Putamen (tissue), 1 donor: ENCODE data around the gene DIPK1A.
A peak's percentile ranks its signal among the peaks of the same experiment; 100 is the strongest.

ENCODE experiments used
- DNase-seq: peaks from one replicate; pipeline ENCODE4 v3.0.0-alpha.2; 2016; ENCODE audit warnings: low spot score

DIPK1A gene

DNA sequence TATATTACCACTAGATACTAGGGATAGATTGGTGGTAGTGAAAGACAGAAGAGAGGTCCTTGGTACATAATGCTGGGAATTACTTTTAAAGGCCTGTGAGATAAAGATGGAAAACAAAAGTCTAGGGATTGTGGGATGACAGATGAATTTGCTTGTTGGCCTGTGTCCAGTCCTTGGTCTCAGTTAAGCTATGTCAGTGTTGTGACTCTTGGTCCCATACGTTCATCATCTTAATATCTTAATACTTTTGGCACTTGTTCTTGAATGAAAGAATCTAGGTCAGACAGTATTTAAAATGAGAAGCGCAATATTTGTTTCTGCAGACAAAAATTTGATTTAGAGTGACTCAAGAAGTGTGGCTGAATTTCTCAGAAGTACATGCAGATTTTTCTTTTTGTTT is 121.8 kb downstream of the DIPK1A start:
- DNase-seq: no peak

DNA sequence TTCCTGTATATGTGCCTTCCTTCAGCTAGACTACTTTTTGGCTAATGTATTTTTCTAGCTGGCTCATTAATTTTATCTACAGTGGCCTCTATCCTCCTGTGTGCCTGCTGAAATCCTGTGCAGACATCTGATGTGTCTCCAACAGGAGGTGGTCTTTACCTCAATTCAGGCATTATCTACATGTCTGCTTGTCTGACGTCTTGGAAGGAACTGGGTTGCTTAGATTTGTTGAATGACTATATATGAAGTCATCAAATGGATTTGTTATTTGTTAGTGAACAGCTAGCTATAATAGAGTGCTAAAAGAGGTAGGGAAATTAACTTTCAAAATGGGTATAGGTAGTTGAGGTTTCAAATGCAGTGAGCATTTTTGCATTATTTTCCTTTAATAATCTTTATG is 122.7 kb downstream of the DIPK1A start:
- DNase-seq: no peak

DNA sequence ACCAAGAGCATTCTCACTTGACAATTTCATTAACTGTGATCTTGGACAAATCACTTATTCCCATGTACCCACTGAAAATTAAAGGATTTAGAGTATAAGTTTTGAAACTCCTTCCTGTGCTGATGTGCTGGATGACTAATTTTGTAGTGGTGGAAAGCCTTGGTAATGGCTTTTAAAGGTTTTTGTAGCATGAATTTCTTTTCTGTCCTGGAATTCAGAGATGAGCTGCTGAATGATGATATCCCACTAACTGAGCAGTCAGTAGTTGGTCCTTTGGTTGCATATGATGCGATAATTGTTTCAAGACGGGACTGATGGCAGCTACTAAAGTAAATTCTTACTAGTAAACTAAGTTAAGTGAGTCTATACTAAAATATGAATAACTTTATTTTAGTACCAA is 124.2 kb downstream of the DIPK1A start:
- DNase-seq: no peak

- DNase-seq: no peak
Observed at GRCh38 chr1:92834617-92835016, 126.6 kb downstream of the DIPK1A start.

- no peak for DNase-seq
Observed at GRCh38 chr1:92833840-92834239, 127.4 kb downstream of the DIPK1A start.

GRCh38 chr1:92832537-92833114 is 128.6 kb downstream of the DIPK1A start:
- DNase-seq: peak; percentile 6

DNA sequence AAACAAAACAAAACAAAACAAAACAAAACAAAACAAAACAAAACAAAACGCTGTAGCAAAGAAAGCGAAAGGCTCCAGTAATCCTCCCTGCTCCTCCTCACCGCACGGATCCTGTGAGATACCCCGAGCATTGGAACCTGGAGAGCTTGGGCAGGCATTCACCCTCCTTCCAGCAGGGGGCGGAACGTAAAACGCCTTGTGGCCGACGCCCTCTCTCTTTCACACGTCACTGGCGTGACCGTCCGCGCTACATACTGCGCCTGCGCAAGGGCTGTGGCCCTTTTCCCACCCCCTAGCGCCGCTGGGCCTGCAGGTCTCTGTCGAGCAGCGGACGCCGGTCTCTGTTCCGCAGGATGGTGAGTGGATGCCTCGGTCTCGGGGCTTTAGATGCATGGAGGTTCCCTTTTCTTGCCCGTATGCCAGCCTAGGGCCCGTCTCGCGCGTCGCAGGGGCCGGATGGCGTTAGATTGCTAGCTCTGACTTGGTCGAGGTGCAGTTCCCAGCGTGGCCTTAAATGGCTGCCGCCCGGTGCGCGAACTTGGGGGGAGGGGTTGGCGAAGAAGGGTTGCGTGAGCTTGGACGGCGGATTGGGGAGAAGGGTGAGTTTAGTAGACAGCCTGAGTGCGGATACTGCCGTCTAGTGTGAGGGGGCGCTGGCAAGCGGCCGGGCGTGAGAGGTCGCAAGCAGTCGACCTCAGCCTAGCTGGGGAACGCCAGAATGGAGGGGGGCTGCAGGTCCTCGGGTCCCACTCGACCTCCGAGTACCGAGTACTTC is 129.3 kb downstream of the DIPK1A start, which contains the start of gene RPL5:
Gene RPL5 (plus strand): TSS at position 279 of the 775 bp plus-strand sequence. CDS start 75 bp downstream, at position 354.
- DNase-seq: peak; percentile 97

DNA sequence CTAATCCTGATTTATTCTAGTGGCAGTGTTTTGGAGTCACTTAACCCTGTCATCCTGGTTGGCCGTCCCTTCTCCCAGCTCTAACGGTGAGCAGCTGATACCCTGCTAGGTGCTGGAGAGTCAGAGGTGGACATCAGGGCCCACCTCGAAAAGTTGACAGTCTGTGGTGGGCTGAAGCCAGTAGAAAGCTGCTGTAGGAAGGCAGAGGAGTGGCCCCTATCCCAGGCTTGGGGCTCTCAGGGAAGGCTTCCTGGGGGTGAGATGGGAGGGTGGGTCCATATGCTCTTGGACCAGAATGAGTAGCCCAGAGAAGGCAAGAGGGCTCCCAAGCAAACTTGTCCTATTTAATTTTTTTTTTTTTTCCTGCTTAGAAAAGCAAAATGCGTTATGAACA is 129.9 kb downstream of the DIPK1A start:
- peak; percentile 7 for DNase-seq

GRCh38 chr1:92826792-92827191 is 134.5 kb downstream of the DIPK1A start:
- DNase-seq: no peak

GRCh38 chr1:92822879-92823278 is 138.4 kb downstream of the DIPK1A start:
- DNase-seq: no peak

- DNase-seq: no peak
Observed at GRCh38 chr1:92820551-92820950, 140.7 kb downstream of the DIPK1A start.

DNA sequence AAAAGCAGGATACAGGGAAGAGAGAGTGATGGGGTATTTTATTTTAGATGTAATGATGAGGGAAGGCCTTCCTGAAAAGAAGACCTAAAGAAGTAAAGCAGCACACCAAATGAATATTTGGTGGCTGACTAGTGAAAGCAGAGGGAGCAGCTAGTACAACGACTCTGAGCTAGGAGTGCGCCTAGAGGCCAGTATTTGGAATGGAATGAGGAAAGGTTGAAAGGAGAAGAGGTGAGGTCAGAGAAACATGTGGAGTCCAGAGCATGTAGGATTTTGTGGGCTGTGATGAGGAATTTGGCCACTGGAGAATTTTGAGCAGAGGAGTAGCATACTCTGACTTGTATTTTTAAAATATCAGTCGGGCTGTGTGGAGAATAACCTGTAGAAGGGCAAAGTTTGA is 141.2 kb downstream of the DIPK1A start:
- DNase-seq: no peak

DNA sequence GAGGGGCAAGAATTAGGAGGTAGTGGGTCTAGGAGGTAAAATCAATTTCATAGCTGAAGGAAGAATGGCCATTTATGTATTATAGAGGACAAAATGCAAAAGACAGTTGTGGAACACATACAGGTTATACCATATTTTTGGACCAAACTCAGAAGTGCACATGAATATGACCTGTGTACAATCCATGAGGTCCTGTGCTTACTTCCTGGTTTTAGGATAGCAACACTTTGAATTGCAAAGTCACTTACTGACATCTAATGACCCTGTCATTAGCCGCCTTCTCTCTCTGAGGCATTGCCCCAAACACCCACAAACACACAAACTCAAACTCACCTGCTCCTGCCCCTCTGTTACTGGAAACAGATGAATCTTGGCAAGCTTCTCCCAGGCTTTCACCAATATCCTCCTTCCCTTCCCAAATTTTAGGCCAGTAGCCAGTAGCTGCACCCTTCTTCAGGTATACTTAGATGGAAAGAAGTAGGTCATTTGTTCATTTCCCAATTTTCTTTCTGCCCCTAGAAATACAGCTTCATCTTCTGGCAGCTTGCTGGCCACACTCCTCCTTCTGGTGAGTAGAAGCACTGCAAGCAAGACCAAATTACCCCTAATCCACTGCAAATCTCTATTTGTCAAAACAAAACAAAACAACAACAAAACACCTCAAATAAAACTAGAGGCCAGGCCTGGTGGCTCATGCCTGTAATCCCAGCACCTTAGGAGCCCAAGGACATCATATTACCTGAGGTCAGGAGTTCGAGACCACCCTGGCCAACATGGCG is 143.1 kb downstream of the DIPK1A start:
- peak; percentile 9 for DNase-seq

DNA sequence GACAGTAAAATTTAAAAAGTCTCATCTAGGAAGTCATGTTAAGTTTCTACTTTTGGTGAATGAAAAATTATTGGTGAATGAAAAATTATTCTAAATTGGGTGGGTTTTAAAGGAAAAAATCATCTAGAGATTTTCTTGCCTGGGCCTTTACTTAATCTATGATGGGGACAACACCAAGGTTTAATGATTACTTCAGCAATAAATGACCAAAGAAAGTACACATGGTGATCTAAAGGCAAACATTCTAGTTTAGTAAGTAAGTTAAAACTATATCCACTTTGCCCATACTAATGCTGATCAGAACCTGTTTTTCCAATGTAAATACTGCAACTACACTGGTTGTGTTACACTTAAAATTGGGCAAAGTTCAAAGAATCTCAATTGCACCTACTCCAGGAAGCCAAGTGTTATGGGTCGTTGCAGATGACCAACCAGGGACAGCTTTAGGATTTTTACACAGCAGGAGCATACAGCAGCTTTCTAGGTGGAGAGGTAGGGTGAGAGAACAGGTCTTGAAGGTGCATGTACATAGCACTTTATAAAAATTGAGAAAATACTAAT is 144.0 kb downstream of the DIPK1A start:
- no peak for DNase-seq

- no peak for DNase-seq
Observed at GRCh38 chr1:92816732-92817131, 144.5 kb downstream of the DIPK1A start.

- no peak for DNase-seq
Observed at GRCh38 chr1:92808381-92808780, 152.9 kb downstream of the DIPK1A start.

GRCh38 chr1:92805216-92805615 is 156.0 kb downstream of the DIPK1A start:
- no peak for DNase-seq

DNA sequence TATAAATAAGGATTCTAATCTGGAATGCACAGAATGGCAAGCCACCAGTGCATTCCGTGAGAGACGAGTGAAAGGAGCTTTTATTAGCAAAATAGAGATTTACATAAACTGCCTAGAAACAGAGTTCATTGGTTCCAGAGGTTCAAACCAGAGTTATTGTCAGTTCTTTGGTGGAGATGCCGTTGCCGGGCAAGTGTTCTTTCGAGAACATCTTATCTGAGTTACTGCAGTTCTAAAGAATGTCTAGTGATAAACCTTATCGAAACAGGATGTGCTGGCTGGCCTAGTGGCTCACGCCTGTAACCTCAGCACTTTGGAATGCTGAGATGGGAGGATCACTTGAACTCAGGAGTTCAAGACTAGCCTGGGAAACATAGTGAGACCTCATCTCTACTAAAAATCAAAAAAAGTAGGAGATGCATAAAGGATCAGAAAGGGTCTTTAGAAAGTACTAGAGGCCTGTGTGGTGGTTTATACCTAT is 156.5 kb downstream of the DIPK1A start:
- peak; percentile 53 for DNase-seq

GRCh38 chr1:92803140-92803887 is 157.9 kb downstream of the DIPK1A start:
- DNase-seq: no peak

GRCh38 chr1:92797961-92798360 is 163.3 kb downstream of the DIPK1A start:
- no peak for DNase-seq

GRCh38 chr1:92797297-92797696 is 164.0 kb downstream of the DIPK1A start:
- no peak for DNase-seq

DNA sequence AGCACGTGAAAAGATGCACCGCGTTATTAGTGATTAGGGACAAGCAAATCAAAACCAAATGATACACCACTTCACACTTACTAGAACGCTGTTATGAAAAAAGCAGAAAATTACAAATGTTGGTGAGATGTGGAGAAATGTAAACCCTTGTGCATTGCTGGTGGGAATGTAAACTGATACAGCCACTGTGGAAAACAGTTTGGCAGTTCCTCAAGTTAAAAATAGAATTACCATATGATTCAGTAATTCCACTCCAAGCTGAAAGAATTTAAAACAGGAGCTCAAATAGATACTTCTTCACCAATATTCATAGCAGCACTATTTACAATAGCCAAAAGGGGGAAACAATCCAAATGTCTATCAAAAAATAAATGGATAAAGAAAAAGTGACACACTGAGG is 166.1 kb downstream of the DIPK1A start:
- no peak for DNase-seq
